Cardiac septum (tissue), 1 donor: Measurements from ENCODE around the gene C1QTNF5. TPM values are rescaled to one million over a fixed set of nuclear protein-coding genes. Genes with fewer than 3 reads are reported as not detected.

Experiments
- DNase-seq: peaks from one replicate; pipeline ENCODE4 v3.0.0-alpha.2; 2020; ENCODE audit warnings: low spot score
- intact Hi-C: fragments of 100-400 bp; cut with DNase I; formaldehyde crosslinking; loops from one replicate; pipeline ENCODE4 v1.14.0; 2022
- total RNA-seq: library from RNA; stranded (reverse); fragmentation: NEBNext Ultra II Directional; extraction: Animal tissue kit (Norgen Biotek cat#: 25700); gene quantifications from one replicate; pipeline ENCODE4 v1.2.1, GENCODE V29; 2021
- donor health status: DM: no; HTN: no; CAD: no.

The C1QTNF5 gene
- total RNA-seq, 1 donor from 2014 or later = 33.8 TPM

DNA sequence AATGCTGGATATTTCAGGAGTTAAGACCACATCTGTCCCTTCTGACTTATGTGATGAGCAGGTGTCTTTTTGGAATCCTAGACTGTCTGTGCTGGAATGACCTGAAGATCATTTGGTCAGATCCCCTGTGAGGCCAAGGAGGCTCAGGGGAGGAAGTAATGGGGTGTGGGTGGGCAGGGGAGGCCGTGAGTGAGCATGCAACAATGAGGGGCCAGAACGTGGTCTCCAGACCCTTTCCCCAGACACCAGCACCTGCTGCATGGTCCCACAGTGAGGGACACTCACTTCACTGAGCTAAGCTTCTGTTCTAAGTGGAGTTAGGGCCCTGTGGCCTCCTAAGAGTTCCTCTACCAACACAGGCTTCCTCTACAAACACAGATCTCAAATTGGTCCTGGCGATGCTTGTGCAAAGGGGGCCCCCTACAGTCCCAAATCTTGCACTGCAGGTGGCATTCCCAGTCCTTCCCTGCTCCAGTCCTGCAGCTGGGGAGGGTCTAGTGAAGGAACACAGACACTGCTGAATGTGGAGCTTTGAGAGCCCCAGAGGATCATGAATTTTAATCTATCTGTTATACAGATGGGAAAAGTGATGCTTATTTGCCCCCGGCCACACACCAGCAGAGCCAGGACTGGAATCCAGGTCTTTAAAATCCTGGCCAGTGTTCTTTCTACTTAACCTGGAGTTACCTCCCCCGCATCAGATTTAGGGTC lies 33.4 kb upstream of the C1QTNF5 start:
- DNase-seq = no peak
- intact Hi-C loops = loop anchor here (2.0 kb wide), 1 partner anchor 33 kb away; the partner anchor contains the start of gene C1QTNF5

DNA sequence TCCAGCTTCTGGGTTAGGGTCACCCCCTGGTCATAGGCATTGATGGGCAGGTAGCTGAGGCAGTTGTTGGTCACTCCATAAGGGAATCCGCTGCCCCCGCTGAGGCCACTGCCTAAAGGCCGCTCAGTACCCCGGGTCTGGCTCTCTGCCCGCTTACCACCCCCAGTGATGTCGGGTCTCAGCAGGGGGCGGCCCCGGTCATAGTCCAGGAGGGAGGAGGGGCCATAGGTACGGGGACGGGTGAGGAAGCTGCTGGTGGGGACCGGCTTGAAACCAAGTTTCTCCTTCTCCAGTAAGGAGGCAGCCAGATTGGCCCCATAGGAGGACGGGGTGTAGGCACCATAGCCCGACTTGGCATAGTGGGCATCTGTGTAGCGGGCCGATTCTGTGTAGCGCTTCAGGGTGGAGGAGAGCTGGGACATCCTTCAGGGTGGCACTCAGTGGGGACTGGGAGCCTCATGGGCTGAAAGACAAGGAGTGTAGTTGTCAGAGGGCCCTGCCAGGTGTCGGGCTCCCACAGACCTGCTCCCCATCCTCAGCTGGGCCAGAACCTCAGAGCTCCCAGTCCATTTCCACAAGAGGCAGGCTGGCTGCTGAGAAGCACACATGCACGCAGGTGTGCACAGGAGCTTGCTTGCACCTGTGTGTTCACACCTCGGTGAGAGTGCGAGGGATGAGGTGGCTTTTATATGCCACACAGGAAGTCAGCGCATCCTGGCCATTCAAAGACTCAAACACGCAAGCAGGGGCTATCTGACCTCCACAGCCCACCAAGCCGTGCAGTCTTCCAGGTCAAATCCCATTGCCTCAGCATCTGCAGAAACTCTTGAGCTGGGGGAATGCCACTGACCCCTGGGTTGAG lies 32.6 kb upstream of the C1QTNF5 start:
- intact Hi-C loops = loop anchor here (2.0 kb wide), 1 partner anchor 32 kb away; the partner anchor contains the start of gene C1QTNF5
- DNase-seq = no peak

DNA sequence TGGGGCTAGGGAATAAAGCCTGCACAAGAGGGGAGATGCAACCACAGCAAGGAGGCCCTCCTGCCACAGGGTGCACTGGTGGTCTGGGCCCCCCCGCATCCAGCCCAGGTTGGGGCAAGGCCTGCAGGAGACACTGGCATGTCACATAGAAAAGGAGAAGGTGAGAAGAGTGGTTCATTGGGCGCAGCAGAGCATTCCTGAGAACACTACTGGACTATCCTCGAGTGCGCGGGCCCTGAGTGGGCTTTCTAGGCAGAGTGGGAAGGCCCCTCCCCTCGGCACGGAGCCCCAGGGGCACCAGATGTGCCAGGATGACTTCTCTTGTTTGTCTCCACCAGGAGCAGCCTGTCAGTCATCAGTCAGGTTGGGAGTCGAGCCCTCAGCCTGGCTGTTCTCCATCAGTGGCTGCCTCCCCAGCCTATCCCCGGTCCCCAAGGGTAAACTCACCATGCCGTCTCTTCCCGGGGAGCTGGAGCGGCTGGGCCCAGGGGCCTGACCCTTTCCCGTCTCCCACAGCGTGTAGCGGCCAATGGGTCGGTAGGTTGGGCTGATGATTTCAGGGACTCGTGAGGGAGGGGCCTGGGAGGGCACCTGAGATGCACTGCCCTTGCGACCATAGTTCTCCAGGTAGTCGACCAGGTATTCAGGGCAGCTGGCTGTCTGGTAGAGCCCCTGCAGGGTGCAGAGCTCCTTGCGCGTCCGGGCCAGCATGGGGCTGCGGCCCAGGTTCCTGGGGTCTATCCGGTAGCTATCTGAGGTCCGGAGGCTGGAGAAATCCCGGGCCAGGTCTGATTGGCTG lies 31.8 kb upstream of the C1QTNF5 start:
- DNase-seq = no peak
- intact Hi-C loops = loop anchor here (1.0 to 2.0 kb wide), 2 partner anchors 16 to 32 kb away; partner anchors contain the start of gene C1QTNF5

DNA sequence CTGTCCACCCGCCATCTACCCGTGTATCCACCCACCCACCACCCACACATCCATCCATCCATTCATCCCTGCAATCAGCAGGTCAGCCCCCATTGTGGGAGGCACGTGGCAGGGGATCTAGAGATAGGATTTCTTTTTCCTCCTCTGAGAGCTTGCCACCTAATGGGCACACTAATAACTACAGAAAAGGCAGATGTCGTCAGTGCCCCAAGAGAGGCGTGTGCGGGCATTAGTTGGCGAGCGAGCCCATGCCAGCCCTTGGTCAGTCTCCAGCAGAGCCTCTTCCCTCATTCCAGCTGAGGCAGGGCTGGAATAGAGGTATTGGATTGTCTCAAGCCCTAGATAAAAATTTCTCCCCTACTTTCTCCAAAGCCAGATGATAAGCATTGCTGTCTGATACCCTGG lies 31.1 kb upstream of the C1QTNF5 start:
- DNase-seq = no peak

DNA sequence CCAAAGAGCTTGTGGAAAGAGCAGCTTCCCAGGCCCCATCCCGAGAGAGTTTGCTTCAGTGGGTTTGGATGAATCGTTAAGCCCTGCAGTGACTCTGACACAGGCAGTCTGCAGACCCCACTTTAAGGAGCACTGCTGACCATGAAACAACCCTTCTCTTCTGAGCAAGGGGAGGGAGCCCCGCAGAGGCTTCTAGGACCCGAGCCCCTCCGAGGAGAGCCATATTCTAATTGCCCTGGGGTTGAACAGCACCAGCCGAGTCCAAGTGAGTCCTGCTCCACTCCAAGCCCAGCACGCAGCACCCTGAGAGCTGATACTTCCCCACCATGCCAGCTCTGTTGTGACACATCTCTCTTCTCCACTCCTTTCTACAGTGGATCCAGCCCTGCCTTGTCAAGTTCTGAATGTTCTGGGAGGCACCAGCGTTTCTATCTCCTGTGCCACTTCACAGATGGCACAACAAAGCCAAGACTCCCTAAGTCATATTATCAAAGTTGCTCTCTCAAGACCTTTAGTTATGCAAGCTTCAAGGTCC lies 30.5 kb upstream of the C1QTNF5 start:
- DNase-seq = no peak
- intact Hi-C loops = no loop called here

More for the DNA sequence above, 31.1 kb upstream of the C1QTNF5 start:
- intact Hi-C loops = loop anchor here (1.0 to 2.0 kb wide), 2 partner anchors 15 to 31 kb away; partner anchors contain the start of gene C1QTNF5

DNA sequence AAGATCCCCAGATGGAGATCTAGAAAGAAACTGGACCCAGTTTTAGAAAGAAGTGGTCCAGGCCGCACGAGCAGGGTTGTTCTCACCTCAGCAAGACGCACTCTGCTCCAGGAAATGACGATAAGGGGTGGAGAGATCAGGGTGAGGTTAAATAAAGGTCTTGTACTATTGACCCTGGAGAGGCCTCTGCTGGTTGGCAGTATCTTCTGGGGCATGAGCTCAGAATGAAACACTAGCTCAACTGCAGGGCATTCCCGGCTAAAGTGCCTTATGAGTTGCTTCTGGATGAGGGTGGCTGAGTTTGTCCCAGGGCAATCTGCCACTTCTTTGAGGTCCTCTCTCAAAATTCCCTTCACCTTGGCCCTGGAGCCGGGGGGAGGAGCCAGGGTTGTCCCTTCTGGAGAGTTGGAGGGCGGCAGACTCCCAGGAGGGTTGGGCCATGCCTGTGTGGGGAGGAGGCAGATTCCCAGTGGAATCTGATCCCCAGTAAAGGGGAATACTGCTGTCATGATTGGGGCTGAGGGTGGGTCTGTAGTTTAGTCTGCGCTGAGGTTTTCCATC lies 29.9 kb upstream of the C1QTNF5 start:
- intact Hi-C loops = no loop called here
- peak; percentile 82 for DNase-seq

DNA sequence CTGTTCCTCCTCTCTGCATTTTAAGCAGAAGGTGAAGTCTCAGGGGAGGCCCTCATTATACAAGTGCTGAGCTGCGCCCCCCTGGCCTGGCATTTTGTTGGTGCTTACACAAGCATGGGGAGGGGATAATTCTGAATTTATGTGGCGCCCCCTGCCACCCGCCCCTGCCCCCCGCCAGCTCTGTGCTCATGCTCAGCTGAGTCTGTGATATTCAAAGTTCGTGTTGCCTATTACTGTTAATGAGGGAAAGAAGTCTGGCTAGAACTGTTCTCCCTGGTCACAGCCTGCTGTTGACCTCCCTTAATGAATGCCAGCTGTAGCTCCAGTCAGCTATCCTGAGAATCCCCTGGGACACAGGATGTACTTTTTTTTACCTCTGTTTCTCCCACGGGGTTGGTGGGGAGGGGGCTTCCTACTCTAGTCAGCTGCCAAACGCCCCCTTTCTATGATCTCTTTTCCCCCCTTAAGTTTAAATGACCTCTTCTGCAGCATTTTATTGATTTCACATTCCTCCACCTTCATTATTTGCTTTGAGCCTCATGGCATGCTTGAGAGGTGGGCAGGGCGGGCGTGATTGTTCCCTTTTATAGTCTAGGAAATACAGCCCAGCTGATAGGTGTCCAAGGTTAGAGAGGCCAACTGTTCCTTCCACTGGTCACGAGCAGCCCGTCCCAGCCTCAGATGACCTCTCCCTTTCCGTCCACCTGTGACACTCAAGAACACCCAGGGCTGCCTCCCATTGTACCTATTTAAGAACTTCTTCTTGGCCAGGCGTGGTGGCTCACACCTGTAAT lies 28.6 kb upstream of the C1QTNF5 start:
- intact Hi-C loops = no loop called here
- DNase-seq = peak; percentile 60

DNA sequence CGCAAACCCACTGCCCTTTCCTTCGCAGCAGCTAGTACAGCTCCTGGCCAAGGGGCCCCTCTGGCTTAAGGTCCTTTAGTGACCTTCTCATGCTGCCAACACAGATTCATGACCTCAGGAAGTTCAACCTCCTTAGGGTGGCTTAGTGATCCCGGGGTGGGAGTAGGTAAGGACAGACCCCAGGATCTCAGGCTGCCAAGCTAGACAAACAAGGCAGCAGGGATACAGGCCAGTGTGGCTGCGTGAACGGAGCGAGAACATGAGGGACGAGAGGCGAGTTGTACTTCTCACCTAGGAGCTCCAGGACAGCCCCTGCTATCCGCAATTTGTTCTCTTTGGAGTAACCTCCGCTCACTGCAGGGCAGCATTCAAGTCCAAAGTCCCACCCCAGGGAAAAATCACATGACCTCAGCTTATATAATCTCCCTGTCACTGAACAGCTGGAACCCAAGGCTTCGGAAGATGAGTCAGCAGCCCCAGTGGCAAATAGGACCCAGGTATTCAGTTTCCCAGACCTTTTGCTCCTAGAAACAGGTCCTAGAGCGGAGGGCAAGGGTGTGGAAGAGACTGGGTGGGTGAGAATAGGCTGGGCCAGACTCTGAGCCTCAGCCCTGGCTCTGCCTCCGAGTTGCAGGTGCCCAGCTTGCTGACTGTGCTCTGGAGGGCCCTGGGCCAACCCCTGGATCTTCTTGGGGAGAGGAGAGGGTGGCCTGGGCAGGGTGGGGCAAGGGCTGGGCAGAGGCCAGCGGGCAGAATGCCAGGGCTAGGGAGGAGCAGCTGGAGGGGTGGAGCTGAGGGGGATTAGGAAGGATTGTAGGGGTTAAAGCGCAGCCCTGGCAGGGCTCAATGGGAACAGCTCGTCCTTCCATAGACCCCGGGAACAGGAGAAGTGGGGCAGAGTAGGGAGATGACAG lies 27.7 kb upstream of the C1QTNF5 start:
- peak; percentile 83 for DNase-seq
- intact Hi-C loops = no loop called here

DNA sequence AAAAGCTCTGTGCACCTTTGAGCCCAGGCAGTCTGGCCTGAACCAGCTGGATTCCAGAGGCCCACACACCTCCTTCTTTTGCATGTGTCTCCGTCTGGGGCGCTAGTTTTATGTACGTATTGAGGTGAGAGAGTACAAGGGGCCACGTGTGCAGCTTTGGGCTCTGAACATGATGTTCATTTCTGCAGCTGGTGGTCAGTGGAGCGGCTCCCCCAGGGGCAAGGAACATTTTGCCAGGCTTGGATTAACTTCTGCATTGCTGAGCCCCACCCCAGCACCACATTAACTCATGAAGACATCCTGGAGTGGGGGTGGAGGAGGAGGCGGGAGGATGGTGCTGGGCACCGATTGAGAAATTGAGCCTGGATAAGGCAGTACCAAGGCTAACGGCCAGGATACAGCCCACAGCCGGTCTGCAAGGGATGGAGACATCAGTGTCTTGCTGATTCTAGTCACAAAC lies 27.0 kb upstream of the C1QTNF5 start:
- intact Hi-C loops = no loop called here
- peak; percentile 67 for DNase-seq

DNA sequence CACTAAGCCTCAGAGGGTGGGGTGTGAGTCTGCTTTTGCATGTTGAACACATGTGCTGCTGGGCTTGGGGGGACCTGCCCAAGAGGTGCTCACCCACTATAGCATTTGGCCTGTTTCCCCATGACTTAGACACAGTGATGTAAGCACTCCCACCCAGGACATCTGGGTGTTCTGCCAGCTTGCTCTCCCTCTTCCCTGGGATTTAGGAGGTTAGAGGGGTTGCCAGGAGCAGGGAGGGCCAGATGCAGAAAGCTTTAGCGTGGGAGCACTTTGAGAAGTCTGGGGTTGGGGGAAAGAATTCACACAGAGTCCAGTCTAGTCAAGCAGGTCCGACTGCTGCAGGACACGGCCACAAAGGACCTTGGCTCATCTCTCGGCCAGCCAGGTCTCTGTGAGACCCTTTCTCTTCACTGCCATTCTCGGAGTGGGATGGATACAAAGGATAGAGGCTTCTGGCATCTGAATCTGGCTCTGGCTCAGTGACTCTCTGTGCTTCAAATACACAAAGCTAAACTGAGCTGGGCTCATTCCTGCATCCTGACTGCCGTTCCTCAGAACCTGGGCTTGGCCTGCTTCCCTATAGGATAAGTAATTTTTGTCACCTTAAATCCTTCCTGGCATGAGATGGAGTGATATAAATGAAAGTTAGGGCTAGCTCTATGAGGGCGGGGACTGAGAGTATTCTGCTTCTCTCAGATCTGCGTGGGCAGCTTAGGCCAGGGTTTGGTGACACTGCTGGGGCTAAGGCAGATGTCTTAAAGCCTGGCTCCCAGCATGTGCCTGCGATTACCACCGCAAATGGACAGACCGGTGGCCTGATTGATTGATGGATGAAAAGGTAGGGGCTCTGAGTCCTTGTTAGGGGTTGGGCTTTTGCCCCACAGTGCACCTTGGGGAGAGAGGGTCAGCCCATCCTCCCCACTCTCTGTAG lies 26.3 kb upstream of the C1QTNF5 start:
- intact Hi-C loops = no loop called here
- peak; percentile 70 for DNase-seq

DNA sequence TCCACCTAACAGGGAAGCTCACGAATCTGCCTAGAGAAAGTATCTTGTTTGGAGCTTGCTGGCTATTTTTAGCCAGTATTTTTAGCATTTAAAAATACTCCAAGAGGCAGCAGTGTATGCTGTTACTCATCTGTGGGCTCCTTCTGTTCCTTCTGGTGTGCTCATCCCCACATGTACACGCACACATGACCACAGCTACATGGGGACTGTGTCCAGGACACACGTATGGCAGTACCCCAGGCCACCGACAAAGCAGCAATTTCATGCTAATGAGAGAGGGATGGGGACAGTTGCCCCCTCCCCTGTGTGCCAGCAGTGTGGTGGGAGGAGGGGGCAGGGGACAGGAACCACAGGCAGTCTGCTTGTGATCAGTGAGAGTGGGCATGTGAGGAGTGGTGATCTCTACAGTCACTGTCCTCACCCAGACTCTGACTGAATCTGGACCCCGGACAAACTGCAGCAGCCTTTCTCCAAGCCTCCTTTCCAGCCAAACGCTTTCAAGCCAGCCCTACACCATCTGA lies 24.4 kb upstream of the C1QTNF5 start:
- no peak for DNase-seq
- intact Hi-C loops = no loop called here

DNA sequence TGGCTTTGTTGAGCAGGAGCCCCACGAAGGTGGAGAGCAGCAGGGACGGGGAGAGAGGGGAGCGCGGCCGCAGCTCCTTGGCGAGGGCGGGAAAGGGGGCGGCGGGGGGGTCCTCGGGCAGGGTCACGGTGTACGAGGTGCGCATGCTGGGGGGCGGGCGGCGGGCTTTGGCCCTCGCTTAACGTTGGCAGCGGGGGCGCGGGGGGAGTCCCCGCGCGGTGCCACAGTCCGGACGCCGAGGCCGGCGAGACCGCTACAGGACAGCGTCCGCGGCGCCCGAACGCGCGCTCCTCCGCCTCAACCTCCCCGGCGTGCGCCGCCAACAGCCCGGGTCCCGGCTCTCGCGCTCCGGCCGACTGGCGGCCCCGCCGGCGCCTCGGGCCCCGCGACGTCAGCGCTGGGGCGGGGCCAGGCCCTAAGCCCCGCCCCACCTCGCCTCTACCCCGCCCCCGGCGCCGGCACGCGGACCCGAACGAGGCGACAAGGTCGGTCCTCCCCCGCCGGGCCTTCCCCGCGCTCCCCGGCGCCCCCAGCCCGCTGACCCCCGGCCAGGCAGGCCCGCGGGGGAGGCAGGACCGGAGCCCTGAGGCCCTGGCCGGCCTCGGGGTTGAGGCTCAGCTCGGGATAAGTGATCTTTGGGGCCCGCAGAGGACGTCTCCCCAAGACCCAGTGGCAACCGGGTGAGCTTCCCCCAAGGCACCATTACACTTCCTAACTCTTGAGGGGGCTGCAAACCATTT lies 23.3 kb upstream of the C1QTNF5 start:
- no peak for DNase-seq
- intact Hi-C loops = no loop called here

DNA sequence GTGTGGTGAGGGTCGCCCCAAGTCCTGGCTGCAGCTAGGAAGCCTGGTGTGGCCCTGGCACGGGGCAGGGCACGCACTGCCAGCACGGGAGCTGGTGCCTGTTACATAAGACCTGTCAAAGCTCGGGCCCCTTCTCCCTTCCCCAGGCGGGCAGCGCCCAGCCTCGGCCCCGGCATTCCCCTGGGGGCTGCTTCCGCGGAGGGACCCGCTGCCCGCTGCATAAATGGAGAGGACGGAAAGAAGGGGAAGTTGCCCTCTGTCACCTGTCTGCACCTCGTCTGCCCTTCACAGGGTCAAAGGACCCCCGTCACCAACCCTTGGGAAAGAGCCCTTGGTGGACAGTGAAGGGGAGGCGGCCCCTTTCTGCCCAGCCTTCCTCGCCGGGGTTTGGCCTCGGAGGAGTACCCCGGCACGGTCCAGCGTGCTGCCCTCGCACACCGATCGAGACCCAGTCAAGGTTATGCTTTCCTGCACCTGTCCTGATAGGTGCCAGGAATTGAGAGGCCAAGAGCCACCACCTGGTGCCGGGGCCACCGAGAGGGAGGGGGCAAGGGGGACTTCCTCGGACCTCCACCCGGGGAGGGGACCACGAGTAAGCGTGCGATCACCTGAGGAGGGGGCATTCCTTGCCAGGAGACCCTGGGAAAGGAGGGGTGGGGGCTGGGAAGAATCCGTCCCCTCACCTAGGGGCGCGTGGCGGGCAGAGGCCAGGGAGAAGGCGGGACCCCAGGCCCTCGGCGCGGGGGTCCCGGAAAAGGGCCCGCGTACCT lies 22.6 kb upstream of the C1QTNF5 start:
- intact Hi-C loops = no loop called here
- DNase-seq = no peak

DNA sequence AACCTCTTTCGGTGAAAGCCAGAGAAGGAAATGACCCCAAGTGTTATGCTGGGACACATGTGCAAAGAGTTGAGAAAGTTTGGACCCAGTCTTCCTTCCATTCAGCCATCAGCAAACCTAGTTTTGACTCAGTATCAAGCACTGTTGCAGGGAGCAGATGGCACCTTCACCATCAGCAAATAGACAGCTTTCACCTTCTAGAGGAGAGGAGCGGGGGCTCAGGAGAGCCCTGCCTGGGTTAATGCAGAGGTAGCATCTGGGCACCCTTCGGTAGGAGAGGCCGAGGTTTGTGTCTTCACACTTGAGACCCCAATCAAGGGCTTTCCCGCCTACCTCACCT lies 22.0 kb upstream of the C1QTNF5 start:
- DNase-seq = no peak
- intact Hi-C loops = no loop called here
